Pancreas (tissue), 10 donors: ENCODE measurements around the gene PLCB1. TPM values are rescaled to one million over a fixed set of nuclear protein-coding genes. Genes with fewer than 3 reads are reported as not detected.

Source experiments
- ATAC-seq, 4 donors: fragments of 200-7000 bp; cut with Tn5 transposase; one replicate each; pipeline versions ENCODE4 v1.8.0 to v1.9.1; 2020; ENCODE audit warnings: mild to moderate bottlenecking in 4 of 4, moderate library complexity in 4 of 4
- DNase-seq, 6 donors: peaks; one replicate each; pipeline ENCODE4 v3.0.0-alpha.2; 2020
- FAIRE-seq: peaks from 2 replicates; lab custom pipeline; 2012; peaks lifted over from hg19 to GRCh38; lab: Jason Lieb, UNC
- H3K27ac ChIP-seq, 4 donors: fragments of 200-600 bp; sonication (generic); 1 replicate in 3 of 4; 2 replicates in 1 of 4; pipeline versions ENCODE4 v1.5.0 to v1.8.0; 2020
- H3K27me3 ChIP-seq, 4 donors: fragments of 200-600 bp; one replicate each; pipeline ENCODE4 v1.8.0; 2021
- H3K36me3 ChIP-seq, 3 donors: fragments of 200-600 bp; sonication (generic) in 1 of 3; one replicate each; pipeline versions ENCODE4 v1.5.0 to v1.8.0; 2020 to 2021
- H3K4me1 ChIP-seq, 3 donors: fragments of 200-600 bp; one replicate each; pipeline ENCODE4 v1.8.0; 2021
- H3K4me3 ChIP-seq, 4 donors: fragments of 200-600 bp; sonication (generic) in 2 of 4; one replicate each; pipeline versions ENCODE4 v1.5.0 to v1.8.0; 2020 to 2021
- H3K9me3 ChIP-seq, 4 donors: fragments of 200-600 bp; one replicate each; pipeline ENCODE4 v1.8.0; 2021
- WGBS, 2 donors: extraction: QIAGEN DNeasy Blood & Tissue Kit; methylation state at CpG; one replicate each; pipeline ENCODE4 v1.1.7; 2013; 5-methylcytosine and 5-hydroxymethylcytosine counted together
- intact Hi-C, 3 donors: fragments of 100-400 bp; cut with DNase I; formaldehyde crosslinking; loops; one replicate each; pipeline versions ENCODE4 v1.11.1 to v1.14.2; 2022
- polyA plus RNA-seq, 2 donors: library from polyadenylated mRNA; stranded (reverse); fragments of 200-250 nt; gene quantifications; one replicate each; pipeline ENCODE4 v1.2.3, GENCODE V29; 2013
- total RNA-seq, 6 donors: library from RNA; stranded (reverse); fragmentation: NEBNext Ultra II Directional in 4 of 6; extraction: Animal tissue kit (Norgen Biotek cat#: 25700) in 4 of 6; gene quantifications; one replicate each; pipeline versions ENCODE4 v1.2.1 to v1.2.4, GENCODE V29; 2021 to 2023
- TF ChIP-seq, protein P1 (sequence below), 4 donors: fragments of 200-600 bp; sonication (generic) in 3 of 4; IDR thresholded peaks; one replicate each; pipeline versions ENCODE4 v1.5.0 to v1.8.0; 2021; ENCODE audit warnings: antibody characterized with exemption in 4 of 4
- donor health status: healthy with polysubstance abuse.
- donor health status: DM: no; HTN: no; CAD: no; lungs with moderate emphysema.
- donor health status: DM: no; HTN: no; CAD: no.
- donor health status: control.
- donor health status: control.
- donor health status: Bipolar disorder and iron deficiency.
- donor health status: DM: yes; HTN: yes; CAD: no.
- donor health status: DM: no; HTN: no; CAD: no.
- donor health status: DM: no; HTN: no; CAD: no.
- donor health status: DM: yes; HTN: yes; CAD: no.

The PLCB1 gene
- total and polyA plus RNA-seq, 8 donors = 4.5 to 18.7 (median 13.7) TPM

DNA sequence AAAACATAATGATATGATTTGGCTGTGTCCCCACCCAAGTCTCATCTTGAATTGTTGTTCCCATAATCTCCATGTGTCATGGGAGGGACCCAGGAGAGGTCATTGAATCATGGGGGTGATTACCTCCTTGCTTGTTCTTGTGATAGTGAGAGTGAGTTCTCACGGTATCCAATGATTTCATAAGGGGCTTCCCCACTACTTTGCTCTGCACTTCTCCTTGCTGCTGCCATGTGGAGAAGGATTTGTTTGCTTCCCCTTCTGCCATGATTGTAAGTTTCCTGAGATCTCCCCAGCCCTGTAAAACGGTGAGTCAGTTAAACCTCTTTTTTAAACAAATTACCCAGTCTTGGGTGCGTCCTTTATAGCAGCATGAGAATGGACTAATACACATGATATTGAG lies 780.0 kb downstream of the PLCB1 start:
- Histone ChIP-seq H3K36me3 (no peaks in the 10 kb centered on the region), H3K9me3 (no peaks in the 10 kb centered on the region), H3K27ac (no peak overlapping the region), H3K4me3 (no peak overlapping the region), H3K4me1 (no peaks in the 10 kb centered on the region), H3K27me3 (no peaks in the 10 kb centered on the region)
- DNase-seq = no peak
- WGBS, 2 donors = 72 to 85% methylated on average over 3 of the region's 3 CpGs
- intact Hi-C loops = no loop called here
- TF ChIP-seq, protein P1, sequence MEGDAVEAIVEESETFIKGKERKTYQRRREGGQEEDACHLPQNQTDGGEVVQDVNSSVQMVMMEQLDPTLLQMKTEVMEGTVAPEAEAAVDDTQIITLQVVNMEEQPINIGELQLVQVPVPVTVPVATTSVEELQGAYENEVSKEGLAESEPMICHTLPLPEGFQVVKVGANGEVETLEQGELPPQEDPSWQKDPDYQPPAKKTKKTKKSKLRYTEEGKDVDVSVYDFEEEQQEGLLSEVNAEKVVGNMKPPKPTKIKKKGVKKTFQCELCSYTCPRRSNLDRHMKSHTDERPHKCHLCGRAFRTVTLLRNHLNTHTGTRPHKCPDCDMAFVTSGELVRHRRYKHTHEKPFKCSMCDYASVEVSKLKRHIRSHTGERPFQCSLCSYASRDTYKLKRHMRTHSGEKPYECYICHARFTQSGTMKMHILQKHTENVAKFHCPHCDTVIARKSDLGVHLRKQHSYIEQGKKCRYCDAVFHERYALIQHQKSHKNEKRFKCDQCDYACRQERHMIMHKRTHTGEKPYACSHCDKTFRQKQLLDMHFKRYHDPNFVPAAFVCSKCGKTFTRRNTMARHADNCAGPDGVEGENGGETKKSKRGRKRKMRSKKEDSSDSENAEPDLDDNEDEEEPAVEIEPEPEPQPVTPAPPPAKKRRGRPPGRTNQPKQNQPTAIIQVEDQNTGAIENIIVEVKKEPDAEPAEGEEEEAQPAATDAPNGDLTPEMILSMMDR (IDR thresholded peaks at IDR 0.05) = no peak
- ATAC-seq = no peak
- FAIRE-seq = no peak

DNA sequence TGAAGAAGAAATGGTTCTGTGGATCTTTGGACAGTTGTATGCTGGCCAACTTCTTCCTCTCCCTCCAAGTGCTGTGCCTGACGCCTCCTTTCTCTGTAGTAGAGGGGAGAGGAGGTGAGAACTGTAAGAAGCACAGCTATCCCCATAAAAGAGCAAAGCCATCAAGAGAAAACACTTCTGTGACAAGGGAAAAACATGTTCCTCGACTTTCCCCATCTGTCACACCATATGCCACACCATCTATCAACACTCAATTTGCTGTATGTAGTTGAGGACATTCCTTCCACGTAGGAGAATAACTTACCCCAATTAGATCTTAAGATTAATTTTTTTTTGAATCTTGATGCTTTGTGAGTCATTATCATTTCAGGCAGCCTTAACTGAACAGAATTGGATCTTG lies 780.7 kb downstream of the PLCB1 start:
- WGBS, 2 donors = 57 to 62% methylated on average over 3 of the region's 3 CpGs
- Histone ChIP-seq H3K27ac (no peak overlapping the region), H3K9me3 (no peaks in the 10 kb centered on the region), H3K4me3 (no peak overlapping the region), H3K4me1 (no peaks in the 10 kb centered on the region), H3K36me3 (no peaks in the 10 kb centered on the region), H3K27me3 (no peaks in the 10 kb centered on the region)
- no peak for FAIRE-seq
- DNase-seq = no peak
- TF ChIP-seq, protein P1 (IDR thresholded peaks at IDR 0.05) = no peak
- ATAC-seq = no peak
- intact Hi-C loops = no loop called here

DNA sequence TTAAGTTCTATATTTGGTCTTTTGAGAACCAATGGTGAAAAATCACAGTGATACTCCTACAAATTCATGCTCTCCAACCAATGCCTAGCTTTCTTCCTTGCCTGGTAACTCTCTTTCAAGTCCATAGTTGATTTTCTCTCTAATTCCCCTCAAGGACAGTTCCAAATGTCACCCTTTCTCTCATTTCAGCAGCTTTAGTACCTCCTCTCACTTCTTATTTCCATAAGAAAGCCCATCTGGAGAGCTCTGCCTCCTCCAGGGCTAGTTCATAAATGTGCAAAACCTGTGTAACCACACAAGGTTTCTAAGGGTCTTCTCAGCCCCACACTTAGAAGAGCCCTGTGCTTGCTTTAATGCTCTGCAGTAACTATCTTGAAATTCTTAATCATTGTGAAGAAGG lies 781.4 kb downstream of the PLCB1 start:
- ATAC-seq = no peak
- intact Hi-C loops = no loop called here

DNA sequence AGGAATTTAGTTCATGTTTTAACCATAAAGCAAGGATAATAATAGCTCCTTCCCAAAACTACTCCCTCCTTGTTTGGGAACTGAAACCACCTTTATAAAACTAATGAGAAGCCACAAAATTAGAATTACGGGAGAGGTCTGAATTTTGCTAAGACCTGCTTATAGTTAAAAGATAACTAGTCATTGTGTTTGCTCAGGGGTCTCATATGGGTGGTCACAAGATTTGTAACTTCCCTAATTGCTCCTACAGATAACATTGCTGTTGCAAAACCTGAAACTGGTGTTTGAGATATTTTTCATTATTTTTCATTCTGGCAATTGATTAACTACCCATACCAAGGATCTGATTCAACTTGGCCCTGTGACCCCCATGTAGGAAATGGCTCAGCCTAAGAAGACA lies 782.4 kb downstream of the PLCB1 start:
- DNase-seq (no peak), ATAC-seq (no peak), FAIRE-seq (no peak)
- intact Hi-C loops = no loop called here
- no peaks in the 10 kb centered on the region for H3K4me1 ChIP-seq
- H3K4me3 ChIP-seq = no peak overlapping the region
- H3K36me3 ChIP-seq = no peaks in the 10 kb centered on the region
- H3K9me3 ChIP-seq = no peaks in the 10 kb centered on the region
- no peaks in the 10 kb centered on the region for H3K27me3 ChIP-seq
- WGBS, 2 donors = 86 to 88% methylated on average over 1 of the region's 1 CpG
- TF ChIP-seq, protein P1 (IDR thresholded peaks at IDR 0.05) = no peak
- no peak overlapping the region for H3K27ac ChIP-seq

More for the DNA sequence above, 781.4 kb downstream of the PLCB1 start:
- H3K27ac ChIP-seq = no peak overlapping the region
- no peak overlapping the region for H3K4me3 ChIP-seq
- H3K36me3 ChIP-seq = no peaks in the 10 kb centered on the region
- no peaks in the 10 kb centered on the region for H3K27me3 ChIP-seq
- TF ChIP-seq, protein P1 (IDR thresholded peaks at IDR 0.05) = no peak
- FAIRE-seq (no peak), DNase-seq (no peak)
- H3K4me1 ChIP-seq = no peaks in the 10 kb centered on the region
- no peaks in the 10 kb centered on the region for H3K9me3 ChIP-seq

DNA sequence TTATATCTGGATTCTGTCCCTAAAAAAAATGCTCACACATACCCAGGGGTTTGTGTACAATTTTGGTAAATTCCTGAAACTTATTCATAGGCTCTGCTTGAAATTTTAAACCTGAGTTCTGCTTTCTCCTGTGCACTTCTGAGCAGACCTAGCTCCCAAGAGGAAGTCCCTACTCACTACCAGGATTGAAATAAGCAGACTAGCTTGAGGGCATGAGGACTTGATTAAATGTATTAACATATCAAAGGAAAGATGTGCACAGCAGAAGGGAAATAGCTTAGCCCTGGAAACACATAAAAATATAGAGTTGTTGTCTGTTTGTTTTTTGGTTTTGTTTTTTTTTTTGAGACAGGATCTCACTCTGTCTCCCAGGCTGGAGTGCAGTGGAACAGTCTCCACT lies 785.0 kb downstream of the PLCB1 start:
- H3K4me3 ChIP-seq = no peak overlapping the region
- H3K9me3 ChIP-seq = no peaks in the 10 kb centered on the region
- DNase-seq (no peak), ATAC-seq (no peak), FAIRE-seq (no peak)
- H3K27me3 ChIP-seq = no peaks in the 10 kb centered on the region
- TF ChIP-seq, protein P1 (IDR thresholded peaks at IDR 0.05) = no peak
- H3K27ac ChIP-seq = no peak overlapping the region
- no peaks in the 10 kb centered on the region for H3K4me1 ChIP-seq
- intact Hi-C loops = no loop called here
- no peaks in the 10 kb centered on the region for H3K36me3 ChIP-seq
